Transverse colon (tissue), 4 donors: ENCODE measurements around the gene OTOS. TPM values are rescaled to one million over a fixed set of nuclear protein-coding genes. Genes with fewer than 3 reads are reported as not detected.

Source experiments
- DNase-seq: peaks from one replicate; pipeline ENCODE4 v3.0.0-alpha.2; 2019
- H3K27ac ChIP-seq, 4 donors: fragments of 200-600 bp; sonication (generic); 2 replicates each; pipeline ENCODE4 v1.5.1; 2016 to 2018; ENCODE audit warnings: inconsistent platforms in 4 of 4
- H3K27me3 ChIP-seq: fragments of 200-600 bp; sonication (generic); 2 replicates; pipeline ENCODE4 v1.5.1; 2017; ENCODE audit warnings: inconsistent platforms
- H3K36me3 ChIP-seq, 4 donors: fragments of 200-600 bp; sonication (generic); 2 replicates each; pipeline ENCODE4 v1.5.1; 2017 to 2019; ENCODE audit warnings: inconsistent platforms in 4 of 4
- H3K4me1 ChIP-seq, 4 donors: fragments of 200-600 bp; sonication (generic); 2 replicates each; pipeline ENCODE4 v1.5.1; 2017 to 2020; ENCODE audit warnings: inconsistent platforms in 4 of 4
- H3K4me3 ChIP-seq, 4 donors: fragments of 200-600 bp; sonication (generic); 1 replicate in 1 of 4; 2 replicates in 3 of 4; pipeline versions ENCODE4 v1.5.1 to v1.6.1; 2017 to 2019; ENCODE audit warnings: inconsistent platforms in 4 of 4
- H3K9me3 ChIP-seq, 2 donors: fragments of 200-600 bp; sonication (generic); 2 replicates each; pipeline ENCODE4 v1.5.1; 2017 to 2019; ENCODE audit warnings: inconsistent platforms in 2 of 2
- CTCF ChIP-seq, 5 experiments: fragments of 200-600 bp in 3 of 5; fragments of 450-650 bp in 2 of 5; sonication (generic) in 3 of 5; IDR thresholded peaks; 1 replicate in 2 of 5; 2 replicates in 3 of 5; pipeline ENCODE4 v1.5.1; 2016 to 2017; ENCODE audit warnings: antibody characterized with exemption in 5 of 5, inconsistent platforms in 3 of 5, mild to moderate bottlenecking in 2 of 5, moderate library complexity in 1 of 5
- EP300 ChIP-seq: sonication (generic); formaldehyde crosslinking; IDR thresholded peaks from one replicate; pipeline ENCODE4 v1.6.1; 2017; ENCODE audit warnings: antibody characterized with exemption, low read depth
- POLR2A ChIP-seq: fragments of 450-650 bp; IDR thresholded peaks from one replicate; pipeline ENCODE4 v1.6.1; 2016; ENCODE audit warnings: antibody characterized with exemption, mild to moderate bottlenecking, moderate library complexity
- POLR2AphosphoS5 ChIP-seq, 3 donors: sonication (generic); formaldehyde crosslinking; IDR thresholded peaks; one replicate each; pipeline ENCODE4 v1.6.1; 2016; ENCODE audit warnings: antibody characterized with exemption in 3 of 3
- WGBS, 2 donors: methylation state at CpG; one replicate each; pipeline ENCODE4 v1.1.5; 2018; ENCODE audit warnings: low coverage in 1 of 2; 5-methylcytosine and 5-hydroxymethylcytosine counted together
- in situ Hi-C, 4 donors: fragments of 200-750 bp; cut with MboI; loops; one replicate each; pipeline versions ENCODE4 v1.15.0 to v1.15.1; 2017; ENCODE audit warnings: low sequenced_read_pairs in 3 of 4, low pct_ligation_motif_present in 1 of 4, low pct_unique_long_range_greater_than_20kb in 1 of 4
- intact Hi-C: fragments of 100-400 bp; cut with DNase I; formaldehyde crosslinking; loops from one replicate; pipeline ENCODE4 v1.15.1; 2023; ENCODE audit warnings: low total_unique reads
- total RNA-seq, 4 donors: library from RNA; depleted of rRNA; stranded (reverse); fragments of >200 nt; gene quantifications; one replicate each; pipeline ENCODE4 v1.1.0, GENCODE V29; 2016

OTOS gene
- total RNA-seq, 4 donors from 2014 or later: not detected

DNA sequence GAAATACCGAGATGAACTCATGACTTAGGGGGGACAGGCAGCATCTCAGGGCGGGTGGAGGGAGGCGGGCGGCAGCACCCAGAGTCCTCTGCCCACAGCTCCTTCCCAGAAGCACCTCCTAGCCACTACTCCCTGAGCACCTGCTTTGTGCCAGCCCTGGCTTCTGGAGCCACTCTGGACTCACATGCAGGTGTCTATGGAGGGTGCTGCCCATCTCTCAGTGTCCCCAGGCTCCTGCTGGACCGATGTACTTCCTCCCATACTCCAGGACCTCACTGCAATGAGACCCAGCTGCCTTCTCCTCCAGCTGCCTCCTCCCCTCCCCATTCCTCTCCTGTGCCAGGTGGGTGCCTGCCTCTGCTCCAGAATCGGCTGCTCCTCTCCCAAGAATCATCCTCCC is 22.1 kb upstream of the OTOS start:
- TF ChIP-seq EP300: no peak
- no peak for TF ChIP-seq CTCF (IDR thresholded peaks at IDR 0.05)
- TF ChIP-seq POLR2AphosphoS5 (IDR thresholded peaks at IDR 0.05): no peak
- TF ChIP-seq POLR2A: no peak
- no peak for DNase-seq
- in situ Hi-C loops: no loop called here
- 51 to 85% methylated on average over 4 to 6 of the region's 6 CpGs for WGBS, 2 donors
- no peaks in the 10 kb centered on the region for H3K4me1 ChIP-seq
- intact Hi-C loops: no loop called here
- H3K4me3 ChIP-seq: no peak overlapping the region
- H3K27ac ChIP-seq: no peak overlapping the region
- no peaks in the 10 kb centered on the region for H3K36me3 ChIP-seq
- H3K27me3 ChIP-seq: no peaks in the 10 kb centered on the region
- H3K9me3 ChIP-seq: no peaks in the 10 kb centered on the region

GRCh38 chr2:240162032-240162431 is 21.6 kb upstream of the OTOS start:
- intact Hi-C loops (no loop called here), in situ Hi-C loops (no loop called here)
- Histone ChIP-seq H3K4me1 (no peaks in the 10 kb centered on the region), H3K4me3 (no peak overlapping the region), H3K36me3 (no peaks in the 10 kb centered on the region), H3K9me3 (no peaks in the 10 kb centered on the region), H3K27ac (no peak overlapping the region), H3K27me3 (no peaks in the 10 kb centered on the region)
- DNase-seq: no peak
- WGBS, 2 donors: 67 to 70% methylated on average over 1 to 5 of the region's 5 CpGs
- TF ChIP-seq POLR2AphosphoS5 (IDR thresholded peaks at IDR 0.05) (no peak), EP300 (no peak), POLR2A (no peak), CTCF (IDR thresholded peaks at IDR 0.05) (no peak)

DNA sequence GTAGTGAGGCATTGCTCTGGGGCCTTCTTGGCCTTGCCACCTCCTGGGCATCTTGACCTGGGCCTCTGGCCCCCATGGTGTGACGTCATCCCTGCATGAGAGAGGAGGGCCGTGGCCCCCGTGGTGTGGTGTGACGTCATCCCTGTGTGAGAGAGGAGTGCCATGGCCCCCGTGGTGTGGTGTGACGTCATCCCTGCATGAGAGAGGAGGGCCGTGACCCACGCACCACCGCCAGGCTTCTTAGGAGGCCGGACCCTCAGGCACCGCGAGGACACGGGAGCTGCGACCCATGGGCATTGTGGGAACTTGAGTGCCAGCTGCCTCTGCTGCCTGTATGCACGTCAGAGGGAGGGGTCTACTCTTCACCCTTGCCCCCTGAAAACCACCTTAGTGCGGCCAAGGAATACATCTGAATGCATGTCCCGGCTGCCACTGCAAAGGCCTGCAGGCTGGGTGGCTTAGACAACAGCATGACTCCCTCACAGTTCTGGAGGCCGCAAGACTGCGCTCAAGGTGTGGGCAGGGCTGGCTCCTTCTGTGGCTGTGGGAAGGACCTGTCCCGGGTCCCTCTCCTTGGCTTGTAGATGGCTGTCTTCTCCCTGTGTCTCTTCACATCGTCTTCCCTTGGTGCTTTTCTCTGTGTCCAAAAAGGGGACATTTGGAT is 20.8 kb upstream of the OTOS start:
- in situ Hi-C loops (no loop called here), intact Hi-C loops (no loop called here)
- Histone ChIP-seq H3K27me3 (no peaks in the 10 kb centered on the region), H3K27ac (no peak overlapping the region), H3K4me3 (no peak overlapping the region), H3K36me3 (no peaks in the 10 kb centered on the region), H3K9me3 (no peaks in the 10 kb centered on the region), H3K4me1 (no peaks in the 10 kb centered on the region)
- 82% methylated on average over 18 of the region's 21 CpGs; no CpG with 5 or more reads in 1 of the 2 donors for WGBS, 2 donors
- DNase-seq: no peak
- TF ChIP-seq POLR2AphosphoS5 (IDR thresholded peaks at IDR 0.05) (no peak), EP300 (no peak), CTCF (IDR thresholded peaks at IDR 0.05) (no peak), POLR2A (no peak)

- no peak for TF ChIP-seq CTCF (IDR thresholded peaks at IDR 0.05)
- TF ChIP-seq POLR2A: no peak
- no peak for TF ChIP-seq POLR2AphosphoS5 (IDR thresholded peaks at IDR 0.05)
- TF ChIP-seq EP300: no peak
- 87% methylated on average over 18 of the region's 18 CpGs; no CpG with 5 or more reads in 1 of the 2 donors for WGBS, 2 donors
- Histone ChIP-seq H3K27me3 (no peaks in the 10 kb centered on the region), H3K4me1 (no peaks in the 10 kb centered on the region), H3K4me3 (no peak overlapping the region), H3K27ac (no peak overlapping the region), H3K9me3 (no peaks in the 10 kb centered on the region), H3K36me3 (no peaks in the 10 kb centered on the region)
- in situ Hi-C loops: no loop called here
- no peak for DNase-seq
- intact Hi-C loops: no loop called here
These were observed 20.0 kb upstream of the OTOS start for GRCh38 chr2:240160291-240161086.
